Endothelial cell of umbilical vein (primary cell): Measurements from ENCODE around the gene VDR. TPM values are rescaled to one million over a fixed set of nuclear protein-coding genes. Genes with fewer than 3 reads are reported as not detected.

ENCODE experiments used
- BruUV-seq: library from RNA; stranded (reverse); fragments of 400-500 nt; replicated peaks from 2 replicates; lab custom pipeline; 2021; lab: Mats Ljungman, UMichigan
- CTCF ChIA-PET: fragments of 300-600, 350-600 bp; sonication (Branson Sonifier 250); formaldehyde crosslinking; loops from one replicate; lab custom pipeline; 2021; ENCODE audit warnings: antibody characterized with exemption, inconsistent platforms; lab: Charles Lee
- POLR2A ChIA-PET: fragments of 300-600, 350-600 bp; sonication (Branson Sonifier 250); formaldehyde crosslinking; loops from one replicate; lab custom pipeline; 2021; ENCODE audit warnings: antibody characterized with exemption, inconsistent platforms; lab: Charles Lee
- DNase-seq: peaks from one replicate; pipeline ENCODE4 v3.0.0-alpha.2; 2011; ENCODE audit warnings: low read depth, low spot score
- FAIRE-seq: peaks from 2 replicates; lab custom pipeline; 2011; peaks lifted over from hg19 to GRCh38; lab: Jason Lieb, UNC
- H2AFZ ChIP-seq: 2 replicates; pipeline ENCODE4 v1.6.0; 2012; ENCODE audit warnings: low read depth, low read length, control low read depth, inconsistent platforms
- H3K27ac ChIP-seq: 2 replicates; pipeline ENCODE4 v1.5.1; 2011; ENCODE audit warnings: low read depth, mild to moderate bottlenecking, control low read depth, low read length, moderate library complexity; ENCODE audit not compliant: insufficient read depth
- H3K27me3 ChIP-seq, 2 experiments: 2 replicates each; pipeline versions ENCODE4 v1.6.0 to v1.6.1; 2011; ENCODE audit warnings: low read length in 2 of 2, mixed read lengths in 1 of 2; ENCODE audit not compliant: control insufficient read depth in 2 of 2, insufficient read depth in 2 of 2
- H3K36me3 ChIP-seq, 2 experiments: 2 replicates in 1 of 2; 3 replicates in 1 of 2; pipeline ENCODE4 v1.5.1; 2011; ENCODE audit warnings: low read length in 2 of 2, mild to moderate bottlenecking in 1 of 2, moderate library complexity in 1 of 2; ENCODE audit not compliant: control insufficient read depth in 2 of 2, insufficient read depth in 2 of 2; ENCODE audit errors: extremely low read depth in 1 of 2
- H3K4me1 ChIP-seq: 3 replicates; pipeline ENCODE4 v1.5.1; 2011; ENCODE audit warnings: mild to moderate bottlenecking, low read length; ENCODE audit not compliant: control insufficient read depth, insufficient read depth; ENCODE audit errors: extremely low read depth
- H3K4me2 ChIP-seq: 2 replicates; pipeline ENCODE4 v1.6.1; 2011; ENCODE audit warnings: low read length, control low read depth, mixed read lengths; ENCODE audit not compliant: insufficient read depth
- H3K4me3 ChIP-seq, 3 experiments: fragments of 200-600 bp in 1 of 3; sonication (generic), shearing (Covaris generic) in 1 of 3; replicated peaks in 1 of 3; 2 replicates each; pipeline ENCODE4 v1.5.1; 2011 to 2016; ENCODE audit warnings: control low read depth in 3 of 3, low read length in 3 of 3, mild to moderate bottlenecking in 2 of 3, inconsistent platforms in 1 of 3, low read depth in 1 of 3, moderate library complexity in 1 of 3; ENCODE audit not compliant: insufficient read depth in 1 of 3
- H3K79me2 ChIP-seq: 2 replicates; pipeline ENCODE4 v1.6.0; 2012; ENCODE audit warnings: low read length, inconsistent platforms; ENCODE audit not compliant: control insufficient read depth, insufficient read depth
- H3K9ac ChIP-seq: replicated peaks from 2 replicates; pipeline ENCODE3; 2011; ENCODE audit warnings: low read length, control low read depth; ENCODE audit not compliant: insufficient read depth; ENCODE audit errors: extremely low read depth
- H3K9me1 ChIP-seq: replicated peaks from 3 replicates; pipeline ENCODE4 v1.6.0; 2011; ENCODE audit warnings: mild to moderate bottlenecking, low read length; ENCODE audit not compliant: control insufficient read depth, insufficient read depth; ENCODE audit errors: extremely low read depth
- H3K9me3 ChIP-seq: replicated peaks from 2 replicates; pipeline ENCODE4 v1.5.1; 2012; ENCODE audit warnings: low read length, inconsistent platforms; ENCODE audit not compliant: control insufficient read depth, insufficient read depth
- H4K20me1 ChIP-seq: replicated peaks from 2 replicates; pipeline ENCODE3; 2011; ENCODE audit warnings: mild to moderate bottlenecking, low read length; ENCODE audit not compliant: control insufficient read depth, insufficient read depth; ENCODE audit errors: extremely low read depth
- CTCF ChIP-seq, 2 donors: IDR thresholded peaks; 1 replicate in 1 of 2; 2 replicates in 1 of 2; pipeline ENCODE4 v1.5.1; 2011; ENCODE audit warnings: low read length in 2 of 2, mild to moderate bottlenecking in 2 of 2, moderate library complexity in 2 of 2, control low read depth in 1 of 2, inconsistent platforms in 1 of 2, low read depth in 1 of 2; ENCODE audit not compliant: insufficient read depth in 1 of 2; ENCODE audit errors: extremely low read depth in 1 of 2
- EZH2 ChIP-seq: IDR thresholded peaks from 2 replicates; pipeline ENCODE4 v1.6.1; 2012; ENCODE audit warnings: borderline replicate concordance, low read depth, mild to moderate bottlenecking, moderate library complexity, low read length, inconsistent platforms; ENCODE audit not compliant: severe bottlenecking
- FOS ChIP-seq: IDR thresholded peaks from 2 replicates; pipeline ENCODE4 v1.6.1; 2011; ENCODE audit warnings: mild to moderate bottlenecking, low read length, moderate library complexity, borderline replicate concordance; ENCODE audit not compliant: insufficient read depth
- GATA2 ChIP-seq: IDR thresholded peaks from 2 replicates; pipeline ENCODE4 v1.7.0; 2011; ENCODE audit warnings: low read depth, mild to moderate bottlenecking, moderate library complexity, mixed read lengths, low read length; ENCODE audit not compliant: insufficient read length, insufficient read depth
- JUN ChIP-seq: IDR thresholded peaks from 2 replicates; pipeline ENCODE4 v1.6.1; 2011; ENCODE audit warnings: borderline replicate concordance, low read depth; ENCODE audit not compliant: insufficient read length, insufficient read depth
- MAX ChIP-seq: IDR thresholded peaks from 2 replicates; pipeline ENCODE4 v1.6.1; 2011; ENCODE audit not compliant: insufficient read depth, insufficient read length
- MYC ChIP-seq: IDR thresholded peaks from one replicate; pipeline ENCODE4 v1.6.1; 2011; ENCODE audit warnings: mild to moderate bottlenecking, low read depth, low read length
- POLR2A ChIP-seq: IDR thresholded peaks from 2 replicates; pipeline ENCODE4 v1.6.1; 2012; ENCODE audit warnings: low read depth, mild to moderate bottlenecking, control low read depth, low read length
- POLR2AphosphoS5 ChIP-seq: IDR thresholded peaks from 2 replicates; pipeline ENCODE4 v1.6.1; 2012; ENCODE audit warnings: low read depth, mild to moderate bottlenecking, control low read depth, low read length, moderate library complexity; ENCODE audit not compliant: insufficient read depth
- dilution Hi-C: fragments of 300-500 bp; cut with MboI; formaldehyde crosslinking; loops from one replicate; pipeline ENCODE4 v1.15.0; 2019; ENCODE audit warnings: low sequenced_read_pairs; ENCODE audit not compliant: extremely low pct_ligation_motif_present
- intact Hi-C: fragments of 100-400 bp; cut with micrococcal nuclease; formaldehyde crosslinking; loops from one replicate; pipeline ENCODE4 v1.10.0; 2022
- polyA plus RNA-seq, 4 experiments: library from polyadenylated mRNA; depleted of rRNA in 3 of 4; stranded (reverse) in 3 of 4; unstranded in 1 of 4; fragments of >200 nt; gene quantifications; 2 replicates each; pipeline versions ENCODE4 v1.2.1 to v1.2.3, GENCODE V29; 2011 to 2012; ENCODE audit warnings: missing spikeins in 1 of 4
- total RNA-seq: library from RNA; stranded (reverse); gene quantifications from 2 replicates; pipeline ENCODE4 v1.2.3, GENCODE V29; 2021

The VDR gene
- total and polyA plus RNA-seq, 2 donors (not counting 3 experiments of a cell fraction or from before 2014, with no cell fraction given): 0.73 to 0.91 TPM

DNA sequence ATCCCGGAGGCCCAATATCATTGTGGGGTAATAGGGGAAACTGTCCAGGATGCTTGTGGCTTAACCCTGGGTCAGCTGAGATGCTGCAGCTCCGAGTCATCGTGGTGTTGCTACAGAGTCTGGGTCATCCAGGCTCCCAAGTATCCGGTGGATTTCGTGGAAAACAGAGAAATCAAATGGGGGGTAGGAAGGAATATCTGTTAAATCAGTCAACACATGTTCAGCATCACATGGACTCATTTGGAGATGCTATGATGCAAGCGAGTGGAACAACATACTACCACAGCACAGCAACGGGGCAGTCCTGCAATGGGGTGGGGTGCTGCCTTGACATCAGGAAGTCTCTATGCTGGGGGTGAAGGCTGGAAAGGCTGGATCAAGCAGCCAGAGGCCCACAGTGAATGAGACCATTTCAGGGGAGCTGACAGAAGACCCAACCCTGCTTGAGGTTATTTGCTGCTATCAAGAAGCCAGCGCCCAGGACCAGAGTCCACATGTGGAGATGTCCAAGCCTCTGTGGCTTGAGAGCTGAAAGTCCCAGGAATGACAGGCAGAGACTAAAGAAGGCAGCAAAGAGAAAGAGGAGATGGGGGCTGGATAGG lies 22.9 kb downstream of the VDR start:
- no peak for FAIRE-seq
- no peak for DNase-seq
- ChIA-PET POLR2A (no interaction called here), CTCF (interaction anchor here (1.0 kb wide), 1 partner anchor 82 kb away, joined by 3 read pairs; the partner anchor contains the start of gene TMEM106C)
- Histone ChIP-seq H3K9me3 (no peaks in the 10 kb centered on the region), H4K20me1 (no peaks in the 10 kb centered on the region), H3K27ac (no peak overlapping the region), H3K36me3 (no peaks in the 10 kb centered on the region), H3K4me2 (no peak overlapping the region), H3K79me2 (no peaks in the 10 kb centered on the region), H3K9ac (no peak overlapping the region), H3K9me1 (no peaks in the 10 kb centered on the region), H3K4me3 (no peak overlapping the region), H3K4me1 (no peaks in the 10 kb centered on the region), H2AFZ (no peak overlapping the region), H3K27me3 (peaks cover 0 to 2% of the 10 kb centered on the region in 2 experiments)
- BruUV-seq: no TSS peak
- TF ChIP-seq JUN (no peak), GATA2 (peak; percentile 44), POLR2AphosphoS5 (peak; percentile 69), FOS (peak; percentile 45)
- dilution Hi-C loops (no loop called here), intact Hi-C loops (no loop called here)

GRCh38 chr12:47881051-47881450 lies 23.7 kb downstream of the VDR start:
- no peaks in the 10 kb centered on the region for H3K79me2 ChIP-seq
- intact Hi-C loops: no loop called here
- POLR2A ChIA-PET: no interaction called here

More at GRCh38 chr12:47881051-47881450, 23.7 kb downstream of the VDR start:
- Histone ChIP-seq H3K4me3 (no peak overlapping the region), H3K4me2 (no peak overlapping the region), H3K27me3 (peaks cover 0 to 2% of the 10 kb centered on the region in 2 experiments), H3K9me3 (no peaks in the 10 kb centered on the region), H3K36me3 (no peaks in the 10 kb centered on the region), H3K27ac (no peak overlapping the region), H3K9me1 (no peaks in the 10 kb centered on the region), H2AFZ (no peak overlapping the region), H3K4me1 (no peaks in the 10 kb centered on the region), H3K9ac (no peak overlapping the region), H4K20me1 (no peaks in the 10 kb centered on the region)
- no TSS peak for BruUV-seq
- CTCF ChIA-PET: interaction anchor here (1.0 kb wide), 1 partner anchor 82 kb away, joined by 3 read pairs; the partner anchor contains the start of gene TMEM106C
- no peak for DNase-seq
- TF ChIP-seq EZH2: no peak
- no peak for TF ChIP-seq POLR2AphosphoS5
- TF ChIP-seq POLR2A: no peak
- TF ChIP-seq MYC: no peak
- TF ChIP-seq FOS: no peak
- no peak for TF ChIP-seq JUN
- TF ChIP-seq GATA2: no peak
- no peak for TF ChIP-seq MAX
- no peak for TF ChIP-seq CTCF (IDR thresholded peaks at IDR 0.05; ENCODE audit: extremely low read depth in 1 of 2, insufficient read depth in 1 of 2, low read depth in 1 of 2, low read length in 2 of 2)
- dilution Hi-C loops: no loop called here
- no peak for FAIRE-seq
